OCI-LY1 (cell line): ENCODE measurements around the gene ABCG8.

Experiments used
- CTCF ChIP-seq: fragments of 200-600 bp; sonication (generic), shearing (Covaris generic); IDR thresholded peaks from 2 replicates; pipeline ENCODE4 v1.5.1; 2017; ENCODE audit warnings: mild to moderate bottlenecking, antibody characterized with exemption, low read length, moderate library complexity, mixed read lengths
- EZH2 ChIP-seq: fragments of 200-600 bp; sonication (generic), shearing (Covaris generic); IDR thresholded peaks from 2 replicates; pipeline ENCODE4 v1.8.0; 2017; ENCODE audit warnings: borderline replicate concordance, mixed run types, mild to moderate bottlenecking, antibody characterized with exemption, low read length, moderate library complexity, mixed read lengths

- no peak for TF ChIP-seq CTCF
- no peak for TF ChIP-seq EZH2
These were observed 1.2 kb downstream of the ABCG8 start for GRCh38 chr2:43839776-43840564.
